HepG2 (cell line): ENCODE data around the gene KIF27. TPM values are rescaled to one million over a fixed set of nuclear protein-coding genes. Genes with fewer than 3 reads are reported as not detected.

ENCODE experiments used
- ATF5 ChIP-seq: sonication (generic); formaldehyde crosslinking; IDR thresholded peaks from 2 replicates; pipeline ENCODE4 v1.4.0; 2020; ENCODE audit warnings: mild to moderate bottlenecking, low read depth, missing genetic modification reagents
- BATF2 ChIP-seq: sonication (generic); formaldehyde crosslinking; IDR thresholded peaks from 2 replicates; pipeline ENCODE4 v1.8.0; 2022; ENCODE audit warnings: mild to moderate bottlenecking, missing genetic modification reagents, moderate library complexity
- FOSL1 ChIP-seq: sonication (generic); formaldehyde crosslinking; IDR thresholded peaks from 2 replicates; pipeline ENCODE4 v1.9.0; 2021; ENCODE audit warnings: missing genetic modification reagents, borderline replicate concordance
- NFKBIZ ChIP-seq: IDR thresholded peaks from 2 replicates; pipeline ENCODE4 v1.6.1; 2018; ENCODE audit warnings: missing genetic modification reagents, missing compliant biosample characterization
- PAF1 ChIP-seq: IDR thresholded peaks from 2 replicates; pipeline ENCODE4 v1.6.1; 2016; ENCODE audit warnings: missing genetic modification reagents, missing compliant biosample characterization
- PAX8 ChIP-seq: sonication (generic); formaldehyde crosslinking; IDR thresholded peaks from 2 replicates; pipeline ENCODE4 v1.8.0; 2022; ENCODE audit warnings: mild to moderate bottlenecking, missing genetic modification reagents, borderline replicate concordance
- PLSCR1 ChIP-seq: sonication (generic); formaldehyde crosslinking; IDR thresholded peaks from 2 replicates; pipeline ENCODE4 v1.5.0; 2020; ENCODE audit warnings: missing genetic modification reagents, mild to moderate bottlenecking, borderline replicate concordance
- PRMT3 ChIP-seq: sonication (generic); formaldehyde crosslinking; IDR thresholded peaks from 2 replicates; pipeline ENCODE4 v1.8.1; 2022; ENCODE audit warnings: low read depth, mild to moderate bottlenecking, moderate library complexity, missing genetic modification reagents, borderline replicate concordance
- ZNF24 ChIP-seq: fragments of 450-650 bp; IDR thresholded peaks from 2 replicates; pipeline ENCODE4 v1.6.1; 2017; ENCODE audit warnings: antibody characterized with exemption, mild to moderate bottlenecking
- ZNF513 ChIP-seq: sonication (generic); formaldehyde crosslinking; conservative IDR thresholded peaks from 2 replicates; pipeline ENCODE4 v1.5.0; 2020; ENCODE audit warnings: missing genetic modification reagents
- ZNF687 ChIP-seq: sonication (generic); formaldehyde crosslinking; IDR thresholded peaks from 2 replicates; pipeline ENCODE4 v1.5.1; 2020; ENCODE audit warnings: mild to moderate bottlenecking, missing genetic modification reagents, moderate library complexity
- polyA plus RNA-seq, 8 experiments: library from polyadenylated mRNA; depleted of rRNA in 3 of 8; stranded (reverse) in 7 of 8; unstranded in 1 of 8; fragments of >200 nt; fragmentation: Illumina TruSeq in 4 of 8; extraction: Trizol in 4 of 8; gene quantifications; 2 replicates each; pipeline versions ENCODE4 v1.2.1 to v1.2.3, GENCODE V29; 2011 to 2016; ENCODE audit warnings: low read depth in 4 of 8, missing spikeins in 1 of 8, mixed read lengths in 1 of 8; ENCODE audit not compliant: insufficient read depth in 1 of 8
- total RNA-seq, 5 experiments: library from RNA; depleted of rRNA; stranded (reverse); fragments of >200 nt; fragmentation: Illumina TruSeq; extraction: Trizol; gene quantifications; 2 replicates each; pipeline ENCODE4 v1.2.3, GENCODE V29; 2016; ENCODE audit warnings: low read depth in 1 of 5
- TF ChIP-seq, protein P1 (sequence below): sonication (generic); formaldehyde crosslinking; IDR thresholded peaks from 2 replicates; pipeline ENCODE4 v1.4.0; 2020; ENCODE audit warnings: missing genetic modification reagents
- TF ChIP-seq, protein P2 (sequence below): sonication (generic); formaldehyde crosslinking; IDR thresholded peaks from 2 replicates; pipeline ENCODE4 v1.5.1; 2020; ENCODE audit warnings: missing genetic modification reagents, mild to moderate bottlenecking, borderline replicate concordance
- TF ChIP-seq, protein P3 (sequence below): fragments of 450-650 bp; IDR thresholded peaks from 2 replicates; pipeline ENCODE4 v1.6.1; 2017

The KIF27 gene
- total and polyA plus RNA-seq, 2 of the 13 experiments (the other 11 are each of a cell fraction or from before 2014, with no cell fraction given): 0.95 to 4.1 TPM

DNA sequence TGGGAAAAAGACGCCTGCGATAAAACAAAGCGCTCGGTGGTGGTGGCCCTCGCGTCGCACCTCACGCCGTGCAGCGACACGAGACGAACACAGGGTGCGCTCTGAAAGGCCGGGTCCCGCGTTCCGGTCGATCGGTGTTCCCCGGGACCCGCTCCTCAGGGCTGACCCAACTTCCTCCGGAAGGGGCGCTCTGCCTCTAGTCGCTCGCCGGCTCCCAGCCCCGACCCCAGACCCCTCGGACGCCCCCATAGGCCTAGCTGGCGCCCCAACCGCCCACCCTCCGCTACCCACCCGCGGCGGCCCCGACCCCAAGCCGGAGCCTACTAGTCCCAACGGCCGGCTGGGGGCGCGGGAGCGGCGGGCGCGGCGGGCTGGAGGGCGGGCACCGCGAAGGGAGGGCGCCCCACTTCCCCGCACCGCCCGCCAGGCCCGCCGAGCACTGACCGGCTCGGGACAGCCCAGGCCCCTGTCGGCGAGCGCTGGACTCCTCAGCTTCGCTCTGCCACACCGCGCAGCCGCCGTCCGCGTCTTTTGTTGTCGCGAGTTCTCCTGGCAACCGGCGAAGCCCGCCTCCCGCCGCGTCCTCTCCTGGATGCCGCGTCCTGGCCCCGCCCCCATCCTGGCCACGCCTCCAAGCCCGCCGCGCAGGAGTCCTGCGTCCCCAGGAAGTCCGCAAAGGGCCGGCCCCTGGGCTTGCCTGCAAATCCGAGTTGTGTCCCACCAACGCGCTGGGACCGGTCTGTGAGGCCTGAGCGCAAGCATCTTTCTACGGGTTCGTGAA lies at the start of gene KIF27 (continued):
- TF ChIP-seq ZNF687 (CRISPR knock-in tag) (peak; percentile 94), PAX8 (CRISPR knock-in tag) (no peak; the same call in 1 of the 2 replicates), BATF2 (CRISPR knock-in tag) (no peak), ZNF513 (CRISPR knock-in tag) (no peak), ZNF24 (no peak), NFKBIZ (CRISPR knock-in tag) (0 out of 2 replicates have a peak, but pooled peaks have one; percentile 47), FOSL1 (no peak; the same call in 1 of the 2 replicates), PAF1 (no peak), PRMT3 (CRISPR knock-in tag) (no peak), PLSCR1 (CRISPR knock-in tag) (no peak), ATF5 (CRISPR knock-in tag) (no peak)
- TF ChIP-seq, protein P1, sequence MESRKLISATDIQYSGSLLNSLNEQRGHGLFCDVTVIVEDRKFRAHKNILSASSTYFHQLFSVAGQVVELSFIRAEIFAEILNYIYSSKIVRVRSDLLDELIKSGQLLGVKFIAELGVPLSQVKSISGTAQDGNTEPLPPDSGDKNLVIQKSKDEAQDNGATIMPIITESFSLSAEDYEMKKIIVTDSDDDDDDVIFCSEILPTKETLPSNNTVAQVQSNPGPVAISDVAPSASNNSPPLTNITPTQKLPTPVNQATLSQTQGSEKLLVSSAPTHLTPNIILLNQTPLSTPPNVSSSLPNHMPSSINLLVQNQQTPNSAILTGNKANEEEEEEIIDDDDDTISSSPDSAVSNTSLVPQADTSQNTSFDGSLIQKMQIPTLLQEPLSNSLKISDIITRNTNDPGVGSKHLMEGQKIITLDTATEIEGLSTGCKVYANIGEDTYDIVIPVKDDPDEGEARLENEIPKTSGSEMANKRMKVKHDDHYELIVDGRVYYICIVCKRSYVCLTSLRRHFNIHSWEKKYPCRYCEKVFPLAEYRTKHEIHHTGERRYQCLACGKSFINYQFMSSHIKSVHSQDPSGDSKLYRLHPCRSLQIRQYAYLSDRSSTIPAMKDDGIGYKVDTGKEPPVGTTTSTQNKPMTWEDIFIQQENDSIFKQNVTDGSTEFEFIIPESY (CRISPR knock-in tag): 0 out of 2 replicates have a peak, but pooled peaks have one; percentile 25
- TF ChIP-seq, protein P2, sequence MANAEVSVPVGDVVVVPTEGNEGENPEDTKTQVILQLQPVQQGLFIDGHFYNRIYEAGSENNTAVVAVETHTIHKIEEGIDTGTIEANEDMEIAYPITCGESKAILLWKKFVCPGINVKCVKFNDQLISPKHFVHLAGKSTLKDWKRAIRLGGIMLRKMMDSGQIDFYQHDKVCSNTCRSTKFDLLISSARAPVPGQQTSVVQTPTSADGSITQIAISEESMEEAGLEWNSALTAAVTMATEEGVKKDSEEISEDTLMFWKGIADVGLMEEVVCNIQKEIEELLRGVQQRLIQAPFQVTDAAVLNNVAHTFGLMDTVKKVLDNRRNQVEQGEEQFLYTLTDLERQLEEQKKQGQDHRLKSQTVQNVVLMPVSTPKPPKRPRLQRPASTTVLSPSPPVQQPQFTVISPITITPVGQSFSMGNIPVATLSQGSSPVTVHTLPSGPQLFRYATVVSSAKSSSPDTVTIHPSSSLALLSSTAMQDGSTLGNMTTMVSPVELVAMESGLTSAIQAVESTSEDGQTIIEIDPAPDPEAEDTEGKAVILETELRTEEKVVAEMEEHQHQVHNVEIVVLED (CRISPR knock-in tag): peak; percentile 54; the same call in 1 of the 2 replicates
- TF ChIP-seq, protein P3, sequence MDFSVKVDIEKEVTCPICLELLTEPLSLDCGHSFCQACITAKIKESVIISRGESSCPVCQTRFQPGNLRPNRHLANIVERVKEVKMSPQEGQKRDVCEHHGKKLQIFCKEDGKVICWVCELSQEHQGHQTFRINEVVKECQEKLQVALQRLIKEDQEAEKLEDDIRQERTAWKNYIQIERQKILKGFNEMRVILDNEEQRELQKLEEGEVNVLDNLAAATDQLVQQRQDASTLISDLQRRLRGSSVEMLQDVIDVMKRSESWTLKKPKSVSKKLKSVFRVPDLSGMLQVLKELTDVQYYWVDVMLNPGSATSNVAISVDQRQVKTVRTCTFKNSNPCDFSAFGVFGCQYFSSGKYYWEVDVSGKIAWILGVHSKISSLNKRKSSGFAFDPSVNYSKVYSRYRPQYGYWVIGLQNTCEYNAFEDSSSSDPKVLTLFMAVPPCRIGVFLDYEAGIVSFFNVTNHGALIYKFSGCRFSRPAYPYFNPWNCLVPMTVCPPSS: no peak
